HepG2 (cell line): ENCODE results near the gene PSMG3. TPM values are rescaled to one million over a fixed set of nuclear protein-coding genes. Genes with fewer than 3 reads are reported as not detected.

Experiments
- ATAC-seq: fragments of 200-7000 bp; cut with Tn5 transposase; 3 replicates; pipeline ENCODE4 v1.9.1; 2020; ENCODE audit warnings: mild to moderate bottlenecking, moderate library complexity
- BruUV-seq: library from RNA; stranded (reverse); fragments of 400-500 nt; replicated peaks from 2 replicates; lab custom pipeline; 2021; lab: Mats Ljungman, UMichigan
- CTCF ChIA-PET: fragments of 300-600 bp; formaldehyde crosslinking; extraction: SDS; loops from one replicate; lab custom pipeline; 2021; ENCODE audit warnings: low total read pairs, inconsistent platforms, low intra/inter-chr PET ratio; lab: Yijun Ruan, JAX
- POLR2A ChIA-PET: fragments of 350-600 bp; sonication (Branson Sonifier 250); formaldehyde crosslinking; loops from one replicate; lab custom pipeline; 2020; ENCODE audit warnings: antibody characterized with exemption, inconsistent platforms; lab: Yijun Ruan, JAX
- DNase-seq: peaks from one replicate; pipeline ENCODE4 v3.0.0-alpha.2; 2015; ENCODE audit warnings: low spot score
- FAIRE-seq: peaks from 3 replicates; lab custom pipeline; 2011; peaks lifted over from hg19 to GRCh38; lab: Jason Lieb, UNC
- H2AFZ ChIP-seq: one replicate; pipeline ENCODE4 v1.6.1; 2011; ENCODE audit warnings: low read length, inconsistent platforms
- H3K27ac ChIP-seq: fragments of 300-600 bp; 3 replicates; pipeline ENCODE4 v1.8.0; 2011; ENCODE audit warnings: mixed run types, mild to moderate bottlenecking, mixed read lengths, low read length, inconsistent platforms; ENCODE audit not compliant: insufficient read depth; ENCODE audit errors: extremely low read length
- H3K27me3 ChIP-seq, 2 experiments: fragments of 200-600 bp in 1 of 2; 2 replicates in 1 of 2; 3 replicates in 1 of 2; pipeline versions ENCODE4 v1.6.0 to v1.8.0; 2011; ENCODE audit warnings: low read length in 2 of 2, mild to moderate bottlenecking in 2 of 2, moderate library complexity in 2 of 2, inconsistent platforms in 1 of 2; ENCODE audit not compliant: insufficient read depth in 2 of 2, control insufficient read depth in 1 of 2
- H3K36me3 ChIP-seq, 2 experiments: fragments of 200-600 bp in 1 of 2; replicated peaks in 1 of 2; 2 replicates in 1 of 2; 3 replicates in 1 of 2; pipeline versions ENCODE4 v1.5.1 to v1.8.0; 2011; ENCODE audit warnings: low read length in 2 of 2, inconsistent platforms in 1 of 2; ENCODE audit not compliant: insufficient read depth in 2 of 2, control insufficient read depth in 1 of 2
- H3K4me1 ChIP-seq: 2 replicates; pipeline ENCODE4 v1.5.1; 2012; ENCODE audit warnings: low read length, inconsistent platforms; ENCODE audit not compliant: insufficient read depth
- H3K4me2 ChIP-seq: 2 replicates; pipeline ENCODE4 v1.6.0; 2011; ENCODE audit warnings: low read depth, low read length, inconsistent platforms
- H3K4me3 ChIP-seq, 3 experiments: fragments of 200-600 bp in 1 of 3; sonication (generic), shearing (Covaris generic) in 1 of 3; replicated peaks in 1 of 3; 2 replicates each; pipeline ENCODE4 v1.5.1; 2011 to 2016; ENCODE audit warnings: low read length in 3 of 3, inconsistent platforms in 2 of 3, low read depth in 2 of 3, mild to moderate bottlenecking in 2 of 3, control low read depth in 1 of 3, mixed read lengths in 1 of 3; ENCODE audit not compliant: insufficient read depth in 1 of 3
- H3K79me2 ChIP-seq: one replicate; pipeline ENCODE4 v1.6.1; 2011; ENCODE audit warnings: low read length, inconsistent platforms; ENCODE audit not compliant: insufficient read depth
- H3K9ac ChIP-seq: 2 replicates; pipeline ENCODE4 v1.6.0; 2011; ENCODE audit warnings: mild to moderate bottlenecking, low read depth, low read length, inconsistent platforms; ENCODE audit not compliant: insufficient read depth
- H3K9me3 ChIP-seq: 2 replicates; pipeline ENCODE4 v1.5.1; 2012; ENCODE audit warnings: mild to moderate bottlenecking, low read length
- H4K20me1 ChIP-seq: 2 replicates; pipeline ENCODE4 v1.6.0; 2011; ENCODE audit warnings: inconsistent platforms, mild to moderate bottlenecking, low read length, moderate library complexity; ENCODE audit not compliant: insufficient read depth
- ARID4A ChIP-seq: sonication (generic); formaldehyde crosslinking; IDR thresholded peaks from 2 replicates; pipeline ENCODE4 v1.5.0; 2020; ENCODE audit warnings: mild to moderate bottlenecking, missing genetic modification reagents, borderline replicate concordance
- ELF4 ChIP-seq: sonication (generic); formaldehyde crosslinking; IDR thresholded peaks from 2 replicates; pipeline ENCODE4 v1.5.0; 2020; ENCODE audit warnings: missing genetic modification reagents, mild to moderate bottlenecking, moderate library complexity, borderline replicate concordance
- HMG20B ChIP-seq: conservative IDR thresholded peaks from 2 replicates; pipeline ENCODE4 v1.6.1; 2016; ENCODE audit warnings: missing genetic modification reagents, missing compliant biosample characterization
- MAFK ChIP-seq, 2 experiments: IDR thresholded peaks in 1 of 2; conservative IDR thresholded peaks in 1 of 2; 2 replicates each; pipeline ENCODE4 v1.6.1; 2011; ENCODE audit warnings: improper control_type of control experiment in 2 of 2, low read length in 2 of 2
- MED13 ChIP-seq: sonication (generic); formaldehyde crosslinking; IDR thresholded peaks from 2 replicates; pipeline ENCODE4 v1.5.0; 2020; ENCODE audit warnings: missing genetic modification reagents
- RFXANK ChIP-seq: IDR thresholded peaks from 2 replicates; pipeline ENCODE4 v1.6.1; 2016
- TOE1 ChIP-seq: sonication (generic); formaldehyde crosslinking; IDR thresholded peaks from 2 replicates; pipeline ENCODE4 v1.4.0; 2020; ENCODE audit warnings: mild to moderate bottlenecking, missing genetic modification reagents
- ZBTB46 ChIP-seq: sonication (generic); formaldehyde crosslinking; IDR thresholded peaks from 2 replicates; pipeline ENCODE4 v1.4.0; 2020; ENCODE audit warnings: mild to moderate bottlenecking, missing genetic modification reagents, borderline replicate concordance
- ZNF20 ChIP-seq: sonication (generic); formaldehyde crosslinking; IDR thresholded peaks from 2 replicates; pipeline ENCODE4 v1.4.0; 2020; ENCODE audit warnings: mild to moderate bottlenecking, moderate library complexity, missing genetic modification reagents
- ZNF556 ChIP-seq: sonication (generic); formaldehyde crosslinking; IDR thresholded peaks from 2 replicates; pipeline ENCODE4 v1.4.0; 2020; ENCODE audit warnings: mild to moderate bottlenecking, missing genetic modification reagents, borderline replicate concordance
- ZNF605 ChIP-seq: sonication (generic); formaldehyde crosslinking; IDR thresholded peaks from 2 replicates; pipeline ENCODE4 v1.8.0; 2022; ENCODE audit warnings: mild to moderate bottlenecking, missing genetic modification reagents
- ZNF775 ChIP-seq: sonication (generic); formaldehyde crosslinking; IDR thresholded peaks from 2 replicates; pipeline ENCODE4 v1.4.0; 2020; ENCODE audit warnings: missing genetic modification reagents, mild to moderate bottlenecking, moderate library complexity, borderline replicate concordance
- WGBS: methylation state at CpG from one replicate; pipeline ENCODE4 v1.1.6; 2017; ENCODE audit warnings: low lambda C conversion rate; 5-methylcytosine and 5-hydroxymethylcytosine counted together
- in situ Hi-C: cut with HindIII; loops from 2 replicates; pipeline ENCODE4 v1.10.0; 2017; ENCODE audit warnings: low pct_unique_long_range_greater_than_20kb; ENCODE audit not compliant: extremely low pct_ligation_motif_present
- intact Hi-C: fragments of 100-400 bp; cut with micrococcal nuclease; formaldehyde crosslinking; loops from one replicate; pipeline ENCODE4 v1.10.0; 2022; ENCODE audit not compliant: unreplicated experiment
- polyA plus RNA-seq, 8 experiments: library from polyadenylated mRNA; depleted of rRNA in 3 of 8; stranded (reverse) in 7 of 8; unstranded in 1 of 8; fragments of >200 nt; fragmentation: Illumina TruSeq in 4 of 8; extraction: Trizol in 4 of 8; gene quantifications; 2 replicates each; pipeline versions ENCODE4 v1.2.1 to v1.2.3, GENCODE V29; 2011 to 2016; ENCODE audit warnings: low read depth in 4 of 8, missing spikeins in 1 of 8, mixed read lengths in 1 of 8; ENCODE audit not compliant: insufficient read depth in 1 of 8
- total RNA-seq, 5 experiments: library from RNA; depleted of rRNA; stranded (reverse); fragments of >200 nt; fragmentation: Illumina TruSeq; extraction: Trizol; gene quantifications; 2 replicates each; pipeline ENCODE4 v1.2.3, GENCODE V29; 2016; ENCODE audit warnings: low read depth in 1 of 5

The PSMG3 gene
- total and polyA plus RNA-seq, 2 of the 13 experiments (the other 11 are each of a cell fraction or from before 2014, with no cell fraction given) = 29.6 to 48.4 TPM

GRCh38 chr7:1597791-1598190, 28.0 kb upstream of the PSMG3 start:
- Histone ChIP-seq H3K79me2 (no peaks in the 10 kb centered on the region), H4K20me1 (no peaks in the 10 kb centered on the region), H3K9me3 (no peaks in the 10 kb centered on the region), H3K27ac (no peak overlapping the region), H2AFZ (no peak overlapping the region), H3K9ac (no peak overlapping the region), H3K36me3 (no peaks in the 10 kb centered on the region), H3K4me1 (0 out of 2 replicates have a peak, but pooled peaks cover 5% of the 10 kb centered on the region), H3K4me3 (no peak overlapping the region)
- ATAC-seq (no peak), DNase-seq (no peak)
- whole genome bisulfite sequencing = 29% methylated on average over 11 of the region's 11 CpGs
- intact Hi-C loops = no loop called here
- no TSS peak for BruUV-seq
- TF ChIP-seq MED13 (CRISPR knock-in tag) (no peak), RFXANK (CRISPR knock-in tag) (no peak), ZNF775 (CRISPR knock-in tag) (no peak), MAFK (conservative IDR thresholded peaks at IDR 0.05 in 1 of 2, IDR thresholded peaks at IDR 0.05 in 1 of 2; ENCODE audit: low read length in 2 of 2) (no peak), ZNF605 (no peak), TOE1 (CRISPR knock-in tag) (no peak), ZNF20 (no peak), ZNF556 (no peak), ZBTB46 (CRISPR knock-in tag) (no peak), ARID4A (CRISPR knock-in tag) (no peak), HMG20B (CRISPR knock-in tag) (no peak), ELF4 (CRISPR knock-in tag) (no peak)
- TF ChIP-seq, all 625 proteins: peak for 0
- H3K27me3 ChIP-seq = peaks cover 5 to 78% of the 10 kb centered on the region in 2 experiments; a peak in 3 of 5 replicates
- ChIA-PET CTCF (no interaction called here), POLR2A (no interaction called here)
- H3K4me2 ChIP-seq = no peak overlapping the region
- in situ Hi-C loops = loop anchor here (25.0 kb wide), 1 partner anchor 615 kb away; no protein-coding TSS in a partner anchor
- no peak for FAIRE-seq
